Measurements from ENCODE around the gene GBA2.

GBA2 gene

DNA sequence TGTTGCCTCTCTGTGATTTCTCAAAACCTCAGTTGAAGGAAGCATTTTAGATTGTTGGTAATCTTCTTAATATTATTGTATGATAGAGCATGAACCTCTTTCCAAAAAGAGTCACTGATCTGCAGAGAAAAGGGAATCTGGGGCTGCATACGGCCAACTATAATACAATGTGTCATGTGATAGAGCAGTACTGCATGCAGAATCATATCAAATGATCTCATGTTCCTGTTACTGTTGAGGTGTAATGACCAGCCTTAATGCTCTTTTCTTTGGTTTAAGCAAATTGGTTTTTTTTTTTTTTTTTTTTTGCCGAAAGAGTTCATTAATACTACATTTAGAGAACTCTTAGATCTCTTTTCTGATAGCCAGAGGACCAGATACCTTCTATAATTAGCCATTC, 18.0 kb upstream of the GBA2 start:
- no peak for DNase-seq (ENCODE audit: low read depth)

DNA sequence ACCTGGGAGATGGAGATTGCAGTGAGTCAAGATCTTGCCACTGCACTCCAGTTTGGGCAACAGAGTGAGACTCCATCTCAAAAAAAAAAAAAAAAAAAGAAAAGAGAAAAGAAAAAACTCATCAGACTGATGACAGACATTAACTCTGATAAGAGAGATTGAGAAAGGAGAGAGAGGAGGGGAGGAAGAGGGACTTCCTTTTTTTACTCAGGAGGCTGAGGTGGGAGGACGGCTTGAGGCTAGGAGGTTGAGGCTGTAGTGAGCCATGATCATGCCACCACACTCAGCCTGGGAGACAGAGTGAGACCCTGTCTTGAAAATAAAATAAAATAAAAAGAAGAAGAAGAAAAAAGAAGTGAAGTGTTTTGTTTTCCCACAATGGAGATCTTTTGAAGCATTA, 14.8 kb upstream of the GBA2 start:
- no peak for DNase-seq (ENCODE audit: low read depth)

DNA sequence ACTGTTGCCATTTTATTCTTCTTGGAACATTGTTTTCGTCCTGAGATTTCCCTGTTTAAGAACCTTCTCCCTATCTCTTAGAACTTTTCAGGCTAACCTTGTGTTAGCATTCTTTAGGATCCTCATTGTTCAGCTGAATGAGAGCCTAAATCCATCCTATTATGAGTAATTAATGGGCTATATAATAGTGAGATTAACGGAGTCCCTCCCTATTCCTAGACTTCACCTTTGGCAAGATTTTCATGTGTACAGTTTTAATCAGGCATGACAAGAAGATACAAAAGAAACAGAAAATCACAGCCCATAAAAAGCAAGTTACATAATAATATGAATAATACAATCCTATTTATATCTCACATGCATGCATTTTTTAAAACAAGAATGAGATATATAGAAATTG, 14.2 kb upstream of the GBA2 start:
- DNase-seq (ENCODE audit: low read depth) = no peak

DNA sequence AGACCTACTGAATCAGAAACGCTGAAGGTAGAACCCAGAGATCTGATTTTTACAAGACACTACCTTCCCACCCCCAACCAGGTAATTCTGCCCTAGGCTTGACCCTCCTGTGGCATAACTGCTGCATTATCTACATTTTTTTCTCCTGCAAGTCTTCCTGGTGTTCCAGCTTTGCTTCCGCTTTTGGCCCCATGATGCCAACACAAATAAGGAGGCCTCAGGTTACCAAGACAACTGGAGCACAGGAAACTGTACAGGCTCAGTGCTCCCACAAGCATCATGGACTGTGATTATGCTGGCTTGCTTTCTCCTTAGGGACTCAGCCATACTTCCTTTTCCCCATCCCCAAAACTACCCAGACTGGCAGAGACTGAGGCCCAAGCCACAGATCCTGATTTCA, 11.6 kb upstream of the GBA2 start:
- DNase-seq (ENCODE audit: low read depth) = no peak

DNA sequence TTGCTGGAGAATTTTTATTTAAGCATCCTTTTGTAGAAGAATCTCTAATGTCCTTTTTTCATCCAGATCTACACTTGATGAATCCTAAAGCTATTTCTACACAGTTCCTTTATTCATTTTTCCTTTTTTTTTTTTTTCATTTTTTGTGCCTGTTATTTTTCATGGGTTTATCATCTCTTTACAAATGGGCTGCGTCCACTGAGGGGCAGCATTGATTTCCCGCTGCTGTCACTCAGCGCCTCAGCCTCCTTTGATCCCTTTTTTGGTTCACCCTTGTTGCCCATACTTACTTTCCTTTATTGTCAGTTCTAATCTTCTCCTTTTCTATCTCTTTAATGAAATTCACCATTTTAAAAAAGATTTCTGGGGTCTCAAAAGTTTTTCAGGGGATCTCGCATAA, 10.8 kb upstream of the GBA2 start:
- no peak for DNase-seq (ENCODE audit: low read depth)

DNA sequence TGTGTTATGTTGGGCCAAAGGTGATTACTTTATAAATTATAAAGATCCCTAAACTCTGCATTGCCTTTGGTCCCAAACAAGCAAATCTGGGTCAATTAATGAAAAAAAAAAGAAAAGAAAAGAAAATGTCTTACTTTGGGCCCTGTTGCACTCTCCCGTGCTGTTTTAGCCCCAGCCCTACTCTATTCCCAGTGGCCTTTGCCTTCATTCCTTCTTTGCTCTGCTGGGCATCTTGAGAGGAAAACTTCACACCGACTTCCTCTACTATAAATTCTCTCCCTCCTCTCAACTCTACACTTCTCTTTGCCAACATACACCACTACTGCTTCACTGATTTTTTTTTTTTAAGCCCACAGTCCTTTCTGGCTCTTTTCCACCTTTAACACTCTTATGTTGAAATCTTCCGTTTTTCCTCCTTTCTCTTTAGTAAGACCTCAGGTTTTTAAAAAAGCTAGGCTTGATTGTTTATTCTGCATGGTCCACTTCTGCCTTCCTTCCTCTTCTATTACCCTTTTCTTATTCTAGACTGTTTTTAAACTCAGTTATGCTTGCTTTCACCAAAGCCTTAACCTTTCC, 9.5 kb upstream of the GBA2 start:
- DNase-seq (ENCODE audit: low read depth) = no peak

DNA sequence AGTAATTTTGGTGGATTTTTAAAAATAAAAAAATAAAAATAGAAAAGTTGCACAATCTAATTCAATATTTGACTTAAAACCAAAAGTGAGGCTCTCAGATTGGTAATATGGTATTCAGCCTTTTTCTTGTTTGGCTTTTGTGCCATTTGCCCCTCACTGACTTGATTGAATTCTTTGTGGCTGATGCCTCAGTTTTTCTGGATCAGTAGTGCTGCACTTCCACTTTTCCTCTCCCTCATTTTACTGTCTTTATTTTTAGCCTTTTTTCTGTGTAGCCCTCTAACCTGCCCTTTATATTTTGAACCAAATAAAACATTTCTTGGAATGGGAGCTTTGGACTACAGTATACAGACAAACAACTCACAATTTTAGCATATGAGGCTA, 8.9 kb upstream of the GBA2 start:
- DNase-seq (ENCODE audit: low read depth) = no peak

DNA sequence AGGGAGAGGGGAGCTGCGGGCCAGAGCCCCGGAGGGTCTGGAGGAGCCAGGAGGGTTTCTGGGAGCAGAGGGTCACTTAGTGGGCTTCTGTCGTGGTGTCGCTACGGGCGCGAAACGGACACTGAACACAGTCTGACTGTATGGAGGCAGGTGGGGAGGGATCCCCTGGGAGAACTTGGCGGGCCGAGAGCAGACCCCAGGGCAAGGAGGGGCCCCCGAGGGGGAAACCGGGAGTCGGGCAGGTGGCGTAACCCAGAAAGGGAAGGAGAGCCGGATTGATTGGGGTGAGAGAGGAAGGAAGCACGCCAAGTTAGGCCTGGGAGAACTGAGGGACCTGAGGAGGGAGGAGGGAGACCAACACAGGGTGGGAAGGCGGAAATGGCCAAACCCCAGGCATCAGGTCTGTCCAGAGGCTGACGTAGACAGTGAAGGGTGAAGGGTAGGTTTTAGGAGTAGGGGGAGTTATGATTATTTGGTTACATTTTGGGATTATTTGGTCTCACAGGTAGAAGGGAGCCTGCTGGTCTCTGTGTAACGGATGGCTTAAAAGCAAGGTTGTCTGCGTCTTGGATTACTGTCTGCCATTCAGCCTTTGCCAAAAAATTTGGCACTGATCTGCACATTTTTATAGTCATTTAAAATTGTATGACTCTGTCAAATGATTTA, 8.3 kb upstream of the GBA2 start:
- no peak for DNase-seq (ENCODE audit: low read depth)

DNA sequence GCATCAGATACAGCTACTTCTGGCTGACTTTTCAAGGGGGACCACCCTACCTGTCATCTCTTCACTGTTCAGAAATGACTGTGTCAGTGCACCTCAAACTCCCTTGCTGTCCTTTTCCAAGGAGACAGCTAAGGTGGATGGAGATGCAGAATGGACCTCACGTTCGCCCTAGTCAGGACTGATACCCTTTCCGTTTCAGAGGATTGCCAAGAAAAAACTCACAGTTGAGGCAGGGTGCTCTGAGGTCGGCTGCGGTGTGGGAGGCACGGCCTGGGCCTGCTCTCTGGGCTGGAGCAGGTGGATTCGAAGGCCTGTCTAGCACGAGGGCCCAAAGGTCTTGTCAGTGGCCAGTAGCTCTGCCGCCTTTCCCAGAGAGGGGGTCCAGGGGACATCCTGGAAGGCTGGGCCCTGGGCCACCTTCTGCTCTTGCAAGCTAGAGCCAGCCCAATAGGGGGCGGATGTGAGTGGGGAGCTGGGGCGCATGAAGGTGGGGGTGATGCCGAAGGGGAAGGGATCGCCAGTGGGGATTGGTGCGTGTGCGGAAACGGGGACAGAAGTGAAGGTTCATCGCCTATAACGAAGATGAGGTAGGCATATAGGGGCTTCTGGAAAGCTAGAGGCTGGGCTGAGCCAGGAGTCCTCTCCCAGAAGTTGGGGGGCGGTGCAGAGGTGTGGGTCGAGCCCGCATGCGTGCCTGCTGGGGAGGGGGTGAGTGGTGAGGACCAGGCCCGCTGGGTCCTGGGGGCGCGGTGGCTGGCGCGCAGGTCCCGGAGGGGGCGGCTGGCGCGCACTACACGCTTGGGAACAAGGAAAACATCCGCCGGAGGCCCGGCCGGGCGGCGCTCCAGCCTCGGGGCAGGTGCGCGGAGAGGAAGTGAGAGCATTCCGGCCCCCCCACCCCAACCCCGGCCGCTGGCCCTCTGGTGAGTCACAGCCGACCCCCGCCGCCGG, 7.5 kb upstream of the GBA2 start:
- peak; percentile 66 for DNase-seq (ENCODE audit: low read depth)

DNA sequence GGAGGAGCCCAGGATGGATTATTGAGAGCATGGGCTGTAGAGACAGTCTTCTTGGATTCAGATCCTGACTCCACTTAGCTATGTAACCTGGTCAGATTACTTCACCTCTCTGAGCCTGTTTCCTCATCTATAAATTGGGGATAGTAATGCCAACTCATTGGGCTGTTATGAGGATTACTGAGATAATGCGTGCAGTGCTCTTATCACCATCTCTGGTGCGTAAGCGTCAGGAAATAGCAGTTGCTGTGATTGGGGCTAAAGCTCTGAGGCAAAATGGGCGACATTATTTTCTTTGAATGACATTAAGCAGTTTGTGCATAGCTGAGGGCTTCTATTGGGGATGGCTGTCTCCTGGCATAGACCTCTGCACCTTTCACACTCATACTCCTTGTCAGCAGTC, 6.0 kb upstream of the GBA2 start:
- DNase-seq (ENCODE audit: low read depth) = no peak

DNA sequence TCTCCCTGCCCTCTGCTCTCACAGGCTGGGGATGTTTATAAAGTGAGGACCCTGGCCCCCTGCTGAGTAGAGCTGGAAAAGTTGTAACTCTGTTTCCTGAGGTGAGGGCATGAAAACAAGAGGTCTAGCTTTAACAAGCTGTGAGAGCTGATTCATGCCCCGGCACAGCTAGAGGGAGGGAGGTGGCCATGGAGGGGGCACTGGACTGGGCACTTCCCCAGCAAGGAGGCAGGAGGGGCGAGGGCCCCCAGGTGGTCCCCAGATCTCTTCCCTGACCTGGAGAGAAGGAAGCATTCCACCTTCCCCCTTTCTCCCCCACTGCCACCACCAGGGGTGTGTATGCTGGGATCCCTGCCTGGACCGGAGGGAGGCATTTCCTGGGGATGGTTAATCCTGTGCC, 5.2 kb upstream of the GBA2 start, which contains the start of gene MSMP:
MSMP (minus strand) TSS at position 13 of the 400 bp plus-strand sequence. CDS start 147 bp downstream, outside the sequence.
- DNase-seq (ENCODE audit: low read depth) = no peak

DNA sequence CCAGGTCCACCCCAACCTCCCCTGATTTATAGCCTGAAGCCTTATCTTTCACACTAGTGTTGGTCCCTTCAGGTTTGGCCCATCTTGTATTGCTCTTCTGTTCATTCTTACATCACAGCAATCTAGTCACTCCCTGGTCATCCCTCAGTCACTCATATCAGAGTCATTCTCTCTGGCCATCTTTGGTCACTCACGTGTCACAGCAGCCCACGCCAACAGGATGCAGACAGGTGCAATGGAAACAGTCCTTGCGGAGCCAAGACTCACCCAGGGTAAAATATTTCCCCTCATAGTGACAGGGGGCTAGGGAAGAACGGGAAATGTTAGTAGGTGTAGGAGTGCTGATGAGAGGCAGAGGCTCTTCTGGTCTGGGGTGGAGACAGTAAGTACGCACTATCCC, 4.4 kb upstream of the GBA2 start:
- no peak for DNase-seq (ENCODE audit: low read depth)

DNA sequence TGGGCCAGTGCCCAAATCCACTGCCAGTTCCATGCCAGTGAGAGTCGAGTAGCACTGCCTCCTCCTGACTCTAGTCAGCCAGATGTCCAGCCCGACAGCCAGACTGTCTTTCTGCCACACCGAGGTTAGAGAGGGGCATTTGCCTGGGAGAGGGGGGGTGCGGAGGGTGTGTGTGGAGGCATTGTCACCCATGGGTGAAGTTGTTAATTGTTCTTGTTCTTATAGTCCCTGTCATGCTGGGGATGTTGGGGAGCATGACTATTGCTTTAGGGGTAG, 1.2 kb upstream of the GBA2 start:
- no peak for DNase-seq (ENCODE audit: low read depth)

DNA sequence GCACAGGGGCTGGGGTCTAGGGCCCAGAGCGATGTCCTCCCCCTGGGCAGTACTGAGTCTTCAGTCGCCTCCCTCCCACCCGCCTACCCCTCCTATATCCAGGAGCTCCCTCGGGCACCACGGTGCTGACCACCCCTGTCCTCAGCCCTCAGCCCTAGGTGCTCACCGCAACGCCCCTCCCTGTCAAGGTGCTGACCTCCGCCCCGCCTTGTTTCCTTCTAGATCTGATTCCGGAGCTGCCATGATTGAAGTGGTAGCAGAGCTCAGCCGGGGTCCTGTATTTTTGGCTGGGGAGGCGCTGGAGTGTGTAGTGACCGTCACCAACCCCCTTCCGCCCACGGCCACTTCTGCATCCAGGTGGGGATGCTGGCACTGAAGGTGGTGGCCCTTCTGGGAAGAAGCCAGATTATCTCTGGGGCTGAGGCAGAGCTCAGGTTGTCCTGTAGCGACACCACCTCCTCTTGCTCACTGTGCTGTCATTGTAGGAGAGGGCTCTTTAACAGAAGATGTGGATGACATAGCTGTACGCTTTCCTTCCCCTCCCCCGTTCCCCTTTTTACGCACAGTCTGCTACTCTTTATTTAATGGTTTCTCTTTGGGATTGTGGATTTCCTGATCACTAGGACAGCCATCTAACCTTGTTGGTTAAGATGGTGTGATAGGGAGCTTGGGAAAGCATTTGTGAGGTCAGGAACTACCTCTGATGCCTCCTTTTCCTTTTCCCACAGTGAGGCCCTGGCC, 657 bp upstream of the GBA2 start:
- DNase-seq (ENCODE audit: low read depth) = no peak

DNA sequence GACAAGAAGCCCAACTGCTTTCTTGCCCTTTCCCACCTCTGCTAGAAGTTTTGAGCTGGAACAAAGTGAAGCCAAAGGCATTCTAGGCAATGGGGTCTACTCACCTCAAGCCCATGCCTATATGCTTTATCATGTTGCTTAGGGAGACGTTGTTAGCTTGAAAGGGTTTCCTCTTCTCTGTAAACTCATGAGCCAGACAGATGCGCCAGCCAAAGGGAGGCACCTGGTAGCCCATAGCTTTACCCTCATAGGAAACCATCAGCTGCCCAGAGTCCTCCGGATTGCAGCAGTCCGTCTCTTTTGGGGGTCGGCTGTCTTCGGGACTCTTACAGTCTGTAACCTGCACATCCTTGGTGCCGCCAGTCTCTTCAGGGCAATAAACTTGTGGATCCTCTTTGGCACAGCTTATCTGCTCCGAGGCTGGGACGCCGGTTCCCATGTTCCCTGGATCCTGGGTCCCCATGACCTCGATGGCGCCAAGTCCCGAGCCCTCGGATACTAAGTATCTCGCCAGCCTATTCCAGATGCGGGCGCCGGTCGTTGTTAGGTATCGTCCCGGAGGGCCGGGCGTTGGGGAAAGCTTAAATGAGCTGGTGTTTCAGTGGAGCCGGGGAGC, 678 bp downstream of the GBA2 start:
- DNase-seq (ENCODE audit: low read depth) = no peak

DNA sequence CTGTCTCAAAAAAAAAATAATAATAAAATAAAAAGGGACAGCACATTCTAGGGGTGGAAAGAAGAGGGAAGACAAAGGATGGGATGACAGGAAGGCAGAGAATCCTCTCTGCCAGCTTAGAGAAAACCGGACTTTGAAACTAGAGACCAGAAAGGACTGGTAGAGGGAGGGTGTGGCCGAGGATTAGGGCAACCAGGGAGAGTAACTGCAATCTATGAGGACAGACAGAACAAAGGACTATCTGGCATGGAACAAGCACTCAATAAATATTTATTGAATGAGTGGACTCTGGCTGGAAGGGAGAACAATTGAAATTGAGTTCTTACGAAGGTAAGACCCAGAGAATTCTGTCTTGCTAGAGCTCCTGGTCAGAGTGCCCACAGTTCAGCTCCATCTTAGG, 2.4 kb downstream of the GBA2 start:
- DNase-seq (ENCODE audit: low read depth) = no peak

DNA sequence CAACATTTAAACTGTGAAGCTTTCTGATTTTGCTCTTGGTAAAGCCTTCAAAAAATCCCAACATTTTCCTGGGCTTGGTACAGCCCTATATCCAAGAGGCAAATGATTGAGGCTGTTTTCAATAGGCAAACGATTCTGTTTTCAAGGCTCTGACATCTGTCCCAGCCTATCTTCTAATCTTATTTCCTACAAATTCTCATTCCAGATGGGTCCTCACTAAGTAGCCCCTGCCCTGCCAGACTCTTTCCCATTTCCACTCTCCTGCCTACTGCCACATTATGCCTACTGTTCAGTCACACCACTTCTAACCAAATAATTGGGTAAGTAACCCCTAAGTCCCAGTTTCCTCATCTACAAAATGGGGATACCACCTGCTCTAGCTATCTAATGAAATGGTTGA, 3.5 kb downstream of the GBA2 start:
- DNase-seq (ENCODE audit: low read depth) = no peak

DNA sequence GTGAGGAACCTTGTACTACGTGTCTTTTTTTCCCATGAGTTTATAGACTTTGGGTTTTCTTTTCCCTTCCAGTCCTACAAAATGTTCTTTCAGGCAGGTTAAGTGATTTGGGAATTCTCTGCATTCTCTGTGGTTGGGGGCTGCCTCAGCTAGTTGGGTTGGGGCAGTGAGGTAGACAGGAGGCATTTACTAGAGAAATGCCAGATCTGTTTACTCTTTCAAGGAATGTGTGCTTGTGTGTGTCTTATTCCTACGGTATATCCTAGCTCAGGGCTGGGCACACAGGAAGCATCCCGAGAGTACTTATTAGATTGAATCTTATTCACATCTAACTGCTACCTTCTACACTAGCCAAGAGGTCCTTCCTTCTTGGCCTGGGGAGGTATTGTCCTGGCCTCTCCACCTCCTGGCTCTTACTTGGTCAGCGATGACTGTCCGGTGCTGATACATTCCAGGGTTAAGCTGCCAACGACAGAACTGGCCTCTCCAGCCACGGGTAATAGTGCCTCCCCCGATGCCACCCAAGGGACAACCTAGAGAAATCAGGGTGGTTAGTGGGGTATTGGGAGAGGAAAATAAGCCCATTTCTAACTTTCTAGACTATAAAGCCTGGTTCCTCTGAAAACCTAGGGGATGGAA, 5.0 kb downstream of the GBA2 start:
- no peak for DNase-seq (ENCODE audit: low read depth)

DNA sequence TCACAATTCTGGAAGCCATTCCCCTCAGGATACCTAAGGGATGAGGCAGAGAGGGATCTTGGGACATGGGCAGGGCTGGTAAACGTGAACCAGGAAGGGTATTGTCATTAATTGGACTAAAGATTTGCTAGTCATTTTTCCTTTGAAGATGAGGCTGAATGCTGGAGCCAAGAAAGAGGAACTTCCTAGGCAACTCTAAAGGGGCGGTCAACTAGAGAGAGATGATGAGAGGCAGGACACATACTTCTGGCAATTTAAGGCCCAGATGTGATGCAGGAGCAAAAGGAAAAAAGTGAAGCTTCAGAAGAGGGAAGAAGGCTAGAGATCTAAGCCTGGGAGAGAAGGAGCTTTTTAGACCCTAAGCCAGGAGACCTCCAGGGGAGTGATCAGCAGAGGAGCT, 5.6 kb downstream of the GBA2 start:
- DNase-seq (ENCODE audit: low read depth) = no peak

DNA sequence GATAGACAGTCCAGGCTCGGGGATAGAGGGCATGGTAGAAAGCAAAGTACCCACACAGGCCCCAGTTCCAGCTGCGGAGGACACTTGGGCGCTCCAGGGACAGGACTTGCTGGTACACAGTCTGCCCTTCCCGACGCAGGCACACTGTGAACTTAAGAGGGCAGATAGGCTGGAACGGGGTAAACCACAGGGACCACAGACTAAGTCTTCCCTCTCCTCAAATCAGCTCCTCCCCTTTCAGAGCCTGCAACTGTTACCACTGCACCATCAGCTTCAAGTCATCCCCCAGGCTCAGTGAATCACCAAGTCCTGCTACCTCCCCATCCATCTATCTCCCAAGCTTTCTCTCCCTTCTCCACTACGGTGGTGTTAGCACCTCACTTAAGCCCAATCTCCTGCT, 7.3 kb downstream of the GBA2 start:
- no peak for DNase-seq (ENCODE audit: low read depth)

DNA sequence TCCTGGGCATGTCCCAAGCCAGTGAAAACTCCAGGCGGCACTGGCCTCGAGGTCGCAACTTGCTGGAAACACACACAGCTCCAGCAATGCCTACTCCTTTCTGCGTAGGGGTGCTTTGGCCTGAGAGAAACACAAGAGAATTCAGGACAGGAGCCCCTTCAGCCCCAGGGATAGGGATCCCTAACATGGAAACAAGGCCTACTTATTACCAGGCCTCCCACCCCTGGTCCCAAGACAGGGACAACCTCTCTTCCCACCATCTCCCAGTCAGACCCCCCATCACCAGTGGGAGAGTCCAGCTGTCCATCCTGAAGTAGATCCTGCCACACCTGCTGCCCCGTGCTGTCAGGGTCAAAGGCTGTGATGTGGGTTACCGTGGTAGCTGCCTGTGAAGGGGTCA, 8.8 kb downstream of the GBA2 start:
- DNase-seq (ENCODE audit: low read depth) = no peak

DNA sequence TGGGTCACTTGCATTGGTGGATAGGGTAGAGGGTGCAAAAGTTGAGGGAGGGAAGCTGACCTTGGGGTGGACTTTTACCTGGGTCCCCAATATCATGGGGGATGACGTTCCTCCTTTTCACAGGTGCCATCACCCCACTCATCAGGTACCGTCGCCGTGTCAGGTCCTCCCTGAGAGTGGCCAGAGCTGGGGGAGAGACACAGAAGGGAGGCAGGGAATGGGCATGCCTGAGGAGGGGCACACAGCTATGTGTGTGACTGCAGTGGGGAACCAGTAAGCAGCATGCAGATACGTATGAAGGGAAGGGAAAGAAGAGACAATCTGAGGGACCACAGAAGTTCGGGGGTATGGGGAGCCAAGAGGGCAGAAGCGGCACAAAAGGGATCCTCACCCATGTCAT, 10.1 kb downstream of the GBA2 start:
- DNase-seq (ENCODE audit: low read depth) = no peak

All from activated T-helper 9 cell treated with anti-CD3 and anti-CD28 coated beads, Interleukin-2, amount 50 U/mL, for 16 hours (primary cell).